GM12874 (cell line): ENCODE results near the gene MRPS2.
A peak's percentile ranks its signal among the peaks of the same experiment; 100 is the strongest.

Experiments used
- CTCF ChIP-seq: IDR thresholded peaks from 2 replicates; pipeline ENCODE4 v1.5.1; 2011; ENCODE audit warnings: low read depth, mild to moderate bottlenecking, control low read depth, low read length, moderate library complexity; ENCODE audit not compliant: insufficient read depth

Gene MRPS2

GRCh38 chr9:135500525-135501260 is at the start of gene MRPS2:
Gene MRPS2, plus strand, starts transcription at chr9:135500682. Its CDS starts 29 bp downstream, at chr9:135500711.
- peak; percentile 97 for TF ChIP-seq CTCF

- no peak for TF ChIP-seq CTCF
Measured at GRCh38 chr9:135450956-135451355, 49.5 kb upstream of the MRPS2 start.

GRCh38 chr9:135454737-135455136 is 45.7 kb upstream of the MRPS2 start:
- TF ChIP-seq CTCF = no peak

- no peak for TF ChIP-seq CTCF
Measured at GRCh38 chr9:135455401-135456030, 45.0 kb upstream of the MRPS2 start.

- TF ChIP-seq CTCF = no peak
Measured at GRCh38 chr9:135456436-135457104, 43.9 kb upstream of the MRPS2 start.

- no peak for TF ChIP-seq CTCF
Measured at GRCh38 chr9:135461936-135462335, 38.5 kb upstream of the MRPS2 start.

- no peak for TF ChIP-seq CTCF
Measured at GRCh38 chr9:135463140-135463539, 37.3 kb upstream of the MRPS2 start.
